CD14-positive monocyte (primary cell): ENCODE measurements around the gene COL26A1. TPM values are rescaled to one million over a fixed set of nuclear protein-coding genes. Genes with fewer than 3 reads are reported as not detected.

Experiments used
- DNase-seq, 3 donors: peaks; one replicate each; pipeline ENCODE4 v3.0.0-alpha.2; 2011 to 2022
- H2AFZ ChIP-seq: 2 replicates; pipeline ENCODE4 v1.6.0; 2012; ENCODE audit warnings: mild to moderate bottlenecking, low read depth, low read length, inconsistent platforms; ENCODE audit not compliant: insufficient read depth, poor library complexity, severe bottlenecking
- H3K27ac ChIP-seq, 2 donors: 1 replicate in 1 of 2; 2 replicates in 1 of 2; pipeline ENCODE4 v1.5.1; 2012 to 2013; ENCODE audit warnings: low read length in 2 of 2, control low read depth in 1 of 2, inconsistent platforms in 1 of 2, low read depth in 1 of 2, mild to moderate bottlenecking in 1 of 2
- H3K27me3 ChIP-seq, 2 donors: one replicate each; pipeline versions ENCODE4 v1.6.0 to v1.6.1; 2011 to 2013; ENCODE audit warnings: low read length in 2 of 2; ENCODE audit not compliant: control insufficient read depth in 2 of 2, insufficient read depth in 2 of 2
- H3K36me3 ChIP-seq, 2 donors: replicated peaks in 1 of 2; 1 replicate in 1 of 2; 2 replicates in 1 of 2; pipeline versions ENCODE4 v1.5.1 to v1.6.1; 2012 to 2013; ENCODE audit warnings: low read length in 2 of 2, control low read depth in 1 of 2, inconsistent platforms in 1 of 2, mild to moderate bottlenecking in 1 of 2; ENCODE audit not compliant: insufficient read depth in 2 of 2, control insufficient read depth in 1 of 2
- H3K4me1 ChIP-seq, 2 donors: 1 replicate in 1 of 2; 2 replicates in 1 of 2; pipeline versions ENCODE4 v1.5.1 to v1.6.1; 2012 to 2013; ENCODE audit warnings: low read length in 2 of 2, control low read depth in 1 of 2, inconsistent platforms in 1 of 2, mild to moderate bottlenecking in 1 of 2, moderate library complexity in 1 of 2; ENCODE audit not compliant: insufficient read depth in 2 of 2, control insufficient read depth in 1 of 2
- H3K4me2 ChIP-seq: replicated peaks from 2 replicates; pipeline ENCODE3; 2012; ENCODE audit warnings: low read length, moderate library complexity, mild to moderate bottlenecking; ENCODE audit not compliant: poor library complexity, severe bottlenecking; ENCODE audit errors: extremely low read depth
- H3K4me3 ChIP-seq, 3 experiments: fragments of 200-600 bp in 1 of 3; sonication (generic) in 1 of 3; replicated peaks in 1 of 3; 1 replicate in 2 of 3; 2 replicates in 1 of 3; pipeline ENCODE4 v1.5.1; 2011 to 2013; ENCODE audit warnings: low read length in 3 of 3, mild to moderate bottlenecking in 3 of 3, control low read depth in 2 of 3, low read depth in 2 of 3, inconsistent platforms in 1 of 3, moderate library complexity in 1 of 3
- H3K79me2 ChIP-seq: 2 replicates; pipeline ENCODE4 v1.6.0; 2012; ENCODE audit warnings: mild to moderate bottlenecking, control low read depth, inconsistent platforms, low read length, moderate library complexity; ENCODE audit not compliant: insufficient read depth
- H3K9ac ChIP-seq: 2 replicates; pipeline ENCODE4 v1.6.0; 2017; ENCODE audit warnings: low read length, mild to moderate bottlenecking; ENCODE audit not compliant: insufficient read depth, poor library complexity, severe bottlenecking
- H3K9me3 ChIP-seq, 2 donors: replicated peaks in 1 of 2; 1 replicate in 1 of 2; 2 replicates in 1 of 2; pipeline versions ENCODE4 v1.5.1 to v1.6.1; 2012 to 2013; ENCODE audit warnings: low read length in 2 of 2, control low read depth in 1 of 2; ENCODE audit not compliant: control insufficient read depth in 1 of 2, insufficient read depth in 1 of 2
- H4K20me1 ChIP-seq: 2 replicates; pipeline ENCODE4 v1.6.0; 2012; ENCODE audit warnings: mild to moderate bottlenecking, low read length, control low read depth, moderate library complexity; ENCODE audit not compliant: insufficient read depth
- H3K27ac Mint-ChIP-seq, 7 donors: one replicate each; pipeline ENCODE4 v1.8.0; 2020; ENCODE audit warnings: mild to moderate bottlenecking in 7 of 7, mixed read lengths in 7 of 7, moderate library complexity in 6 of 7, inconsistent platforms in 2 of 7
- H3K27me3 Mint-ChIP-seq, 3 donors: one replicate each; pipeline ENCODE4 v1.8.0; 2021 to 2022; ENCODE audit warnings: low read depth in 3 of 3, mild to moderate bottlenecking in 3 of 3, mixed read lengths in 3 of 3, moderate library complexity in 3 of 3, inconsistent platforms in 1 of 3
- H3K36me3 Mint-ChIP-seq, 2 donors: one replicate each; pipeline ENCODE4 v1.8.0; 2020; ENCODE audit warnings: mixed read lengths in 2 of 2, inconsistent platforms in 1 of 2, mild to moderate bottlenecking in 1 of 2
- H3K4me1 Mint-ChIP-seq: one replicate; pipeline ENCODE4 v1.8.0; 2020; ENCODE audit warnings: mild to moderate bottlenecking, mixed read lengths
- H3K4me3 Mint-ChIP-seq, 2 donors: one replicate each; pipeline ENCODE4 v1.8.0; 2020; ENCODE audit warnings: mild to moderate bottlenecking in 2 of 2, mixed read lengths in 2 of 2, moderate library complexity in 1 of 2
- H3K9me3 Mint-ChIP-seq, 7 donors: one replicate each; pipeline ENCODE4 v1.8.0; 2020 to 2022; ENCODE audit warnings: mixed read lengths in 7 of 7, mild to moderate bottlenecking in 6 of 7, moderate library complexity in 6 of 7, inconsistent platforms in 2 of 7
- WGBS: methylation state at CpG from one replicate; pipeline ENCODE4 v1.1.5; 2013; ENCODE audit warnings: missing lambda C conversion rate; ENCODE audit not compliant: insufficient coverage; 5-methylcytosine and 5-hydroxymethylcytosine counted together
- intact Hi-C, 2 donors: fragments of 100-400 bp; cut with micrococcal nuclease; formaldehyde crosslinking; loops; one replicate each; pipeline versions ENCODE4 v1.15.0 to v1.15.1; 2023
- polyA plus RNA-seq, 3 donors: library from polyadenylated mRNA; depleted of rRNA in 1 of 3; unstranded in 2 of 3; stranded (reverse) in 1 of 3; fragments of 300-500 nt in 2 of 3; fragments of >200 nt in 1 of 3; fragmentation: Illumina TruSeq in 2 of 3; gene quantifications; 1 replicate in 2 of 3; 2 replicates in 1 of 3; pipeline ENCODE4 v1.2.3, GENCODE V29; 2012 to 2021
- TF ChIP-seq, protein P1 (sequence below): fragments of 200-600 bp; IDR thresholded peaks from one replicate; pipeline ENCODE4 v1.8.0; 2022; ENCODE audit warnings: antibody characterized with exemption, mild to moderate bottlenecking

Gene COL26A1
- polyA plus RNA-seq, 3 donors: not detected

- no peak for DNase-seq
- TF ChIP-seq, protein P1, sequence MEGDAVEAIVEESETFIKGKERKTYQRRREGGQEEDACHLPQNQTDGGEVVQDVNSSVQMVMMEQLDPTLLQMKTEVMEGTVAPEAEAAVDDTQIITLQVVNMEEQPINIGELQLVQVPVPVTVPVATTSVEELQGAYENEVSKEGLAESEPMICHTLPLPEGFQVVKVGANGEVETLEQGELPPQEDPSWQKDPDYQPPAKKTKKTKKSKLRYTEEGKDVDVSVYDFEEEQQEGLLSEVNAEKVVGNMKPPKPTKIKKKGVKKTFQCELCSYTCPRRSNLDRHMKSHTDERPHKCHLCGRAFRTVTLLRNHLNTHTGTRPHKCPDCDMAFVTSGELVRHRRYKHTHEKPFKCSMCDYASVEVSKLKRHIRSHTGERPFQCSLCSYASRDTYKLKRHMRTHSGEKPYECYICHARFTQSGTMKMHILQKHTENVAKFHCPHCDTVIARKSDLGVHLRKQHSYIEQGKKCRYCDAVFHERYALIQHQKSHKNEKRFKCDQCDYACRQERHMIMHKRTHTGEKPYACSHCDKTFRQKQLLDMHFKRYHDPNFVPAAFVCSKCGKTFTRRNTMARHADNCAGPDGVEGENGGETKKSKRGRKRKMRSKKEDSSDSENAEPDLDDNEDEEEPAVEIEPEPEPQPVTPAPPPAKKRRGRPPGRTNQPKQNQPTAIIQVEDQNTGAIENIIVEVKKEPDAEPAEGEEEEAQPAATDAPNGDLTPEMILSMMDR: no peak
- no peaks in the 10 kb centered on the region for H3K36me3 Mint-ChIP-seq
- H3K4me3 Mint-ChIP-seq: no peak overlapping the region
- no peak overlapping the region for H3K4me3 ChIP-seq
- H3K4me2 ChIP-seq: no peak overlapping the region
- H3K9ac ChIP-seq: no peak overlapping the region
- no peaks in the 10 kb centered on the region for H3K4me1 ChIP-seq
- peaks cover 3% of the 10 kb centered on the region for H3K4me1 Mint-ChIP-seq
- no peak overlapping the region for H2AFZ ChIP-seq
- no peaks in the 10 kb centered on the region for H4K20me1 ChIP-seq
- no peaks in the 10 kb centered on the region for H3K9me3 ChIP-seq
- H3K79me2 ChIP-seq: no peaks in the 10 kb centered on the region
- WGBS: 72% methylated on average over 4 of the region's 5 CpGs
- no peaks in the 10 kb centered on the region for H3K36me3 ChIP-seq
- H3K27me3 ChIP-seq: peaks cover 0 to 4% of the 10 kb centered on the region in 2 donors
- H3K9me3 Mint-ChIP-seq: no peaks in the 10 kb centered on the region
- intact Hi-C loops: no loop called here
- H3K27ac ChIP-seq: no peak overlapping the region
- peaks cover 12 to 17% (median 13%) of the 10 kb centered on the region in 3 donors for H3K27me3 Mint-ChIP-seq
- H3K27ac Mint-ChIP-seq: no peak overlapping the region
These were observed 149.3 kb downstream of the COL26A1 start for GRCh38 chr7:101511965-101512364.

- Histone ChIP-seq H3K9me3 (peaks cover 0 to 11% of the 10 kb centered on the region in 2 donors), H2AFZ (no peak overlapping the region), H3K9ac (no peak overlapping the region), H3K27ac (no peak overlapping the region), H3K36me3 (no peaks in the 10 kb centered on the region), H4K20me1 (no peaks in the 10 kb centered on the region), H3K4me1 (no peaks in the 10 kb centered on the region), H3K27me3 (peaks cover 0 to 4% of the 10 kb centered on the region in 2 donors), H3K4me2 (no peak overlapping the region), H3K79me2 (no peaks in the 10 kb centered on the region), H3K4me3 (no peak overlapping the region)
- H3K4me1 Mint-ChIP-seq: no peaks in the 10 kb centered on the region
- no peaks in the 10 kb centered on the region for H3K36me3 Mint-ChIP-seq
- WGBS: 94% methylated on average over 7 of the region's 9 CpGs
- TF ChIP-seq, protein P1: no peak
- no peak for DNase-seq
- peaks cover 4 to 17% (median 9%) of the 10 kb centered on the region in 3 donors for H3K27me3 Mint-ChIP-seq
- no peak overlapping the region for H3K27ac Mint-ChIP-seq
- intact Hi-C loops: no loop called here
- H3K4me3 Mint-ChIP-seq: no peak overlapping the region
- peaks cover 7 to 14% (median 10%) of the 10 kb centered on the region in 7 donors for H3K9me3 Mint-ChIP-seq
These were observed 154.2 kb downstream of the COL26A1 start for GRCh38 chr7:101516851-101517250.
